GM18909 (cell line): Measurements from ENCODE around the gene CIRBP.

Experiments used
- ATAC-seq: cut with Tn5 transposase; IDR thresholded peaks from one replicate; pipeline ENCODE4 v1.9.1; 2021; ENCODE audit warnings: mild to moderate bottlenecking; ENCODE audit not compliant: unreplicated experiment, poor library complexity

Gene CIRBP

DNA sequence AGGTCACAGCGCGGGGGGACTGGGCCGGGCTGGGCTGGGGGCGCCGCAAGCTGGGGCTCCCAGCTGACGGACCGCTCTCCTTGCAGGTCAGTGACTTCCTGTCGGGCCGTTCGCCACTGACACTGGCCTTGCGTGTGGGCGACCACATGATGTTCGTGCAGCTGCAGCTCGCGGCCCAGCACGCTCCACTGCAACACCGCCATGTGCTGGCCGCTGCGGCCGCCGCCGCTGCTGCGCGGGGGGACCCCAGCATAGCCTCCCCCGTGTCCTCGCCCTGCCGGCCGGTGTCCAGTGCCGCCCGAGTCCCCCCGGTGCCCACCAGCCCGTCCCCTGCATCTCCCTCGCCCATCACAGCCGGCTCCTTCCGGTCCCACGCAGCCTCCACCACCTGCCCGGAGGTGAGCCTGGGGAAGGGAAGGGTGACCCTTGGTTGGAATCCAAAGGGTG lies 15.0 kb upstream of the CIRBP start:
- ATAC-seq = no peak

DNA sequence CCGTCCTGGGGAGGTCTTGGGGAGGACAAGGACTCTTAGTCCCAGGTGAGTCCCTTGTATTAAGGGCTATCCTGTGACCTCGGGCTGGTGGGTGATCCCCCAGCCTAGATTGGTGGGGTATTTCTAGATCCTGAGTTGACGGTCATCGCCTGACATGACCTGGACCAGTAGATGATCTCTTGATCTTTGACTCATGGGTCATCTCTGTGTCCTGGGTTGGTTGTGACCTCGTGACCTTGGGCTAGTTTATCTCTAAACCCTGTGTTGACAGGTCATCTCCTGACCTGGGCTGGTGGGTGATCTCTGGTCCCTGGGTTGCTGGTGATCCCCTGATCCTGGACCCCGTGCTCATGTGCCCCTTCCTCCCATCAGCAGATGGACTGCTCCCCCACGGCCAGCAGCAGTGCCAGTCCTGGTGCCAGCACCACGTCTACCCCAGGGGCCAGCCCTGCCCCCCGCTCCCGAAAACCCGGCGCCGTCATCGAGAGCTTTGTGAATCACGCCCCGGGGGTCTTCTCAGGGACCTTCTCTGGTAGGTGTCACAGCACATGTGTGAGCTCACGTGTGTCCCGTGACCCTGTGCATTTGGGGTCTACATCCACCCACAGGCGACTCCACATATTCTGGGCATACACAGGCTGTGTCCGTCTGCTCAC lies 14.5 kb upstream of the CIRBP start:
- ATAC-seq = no peak

DNA sequence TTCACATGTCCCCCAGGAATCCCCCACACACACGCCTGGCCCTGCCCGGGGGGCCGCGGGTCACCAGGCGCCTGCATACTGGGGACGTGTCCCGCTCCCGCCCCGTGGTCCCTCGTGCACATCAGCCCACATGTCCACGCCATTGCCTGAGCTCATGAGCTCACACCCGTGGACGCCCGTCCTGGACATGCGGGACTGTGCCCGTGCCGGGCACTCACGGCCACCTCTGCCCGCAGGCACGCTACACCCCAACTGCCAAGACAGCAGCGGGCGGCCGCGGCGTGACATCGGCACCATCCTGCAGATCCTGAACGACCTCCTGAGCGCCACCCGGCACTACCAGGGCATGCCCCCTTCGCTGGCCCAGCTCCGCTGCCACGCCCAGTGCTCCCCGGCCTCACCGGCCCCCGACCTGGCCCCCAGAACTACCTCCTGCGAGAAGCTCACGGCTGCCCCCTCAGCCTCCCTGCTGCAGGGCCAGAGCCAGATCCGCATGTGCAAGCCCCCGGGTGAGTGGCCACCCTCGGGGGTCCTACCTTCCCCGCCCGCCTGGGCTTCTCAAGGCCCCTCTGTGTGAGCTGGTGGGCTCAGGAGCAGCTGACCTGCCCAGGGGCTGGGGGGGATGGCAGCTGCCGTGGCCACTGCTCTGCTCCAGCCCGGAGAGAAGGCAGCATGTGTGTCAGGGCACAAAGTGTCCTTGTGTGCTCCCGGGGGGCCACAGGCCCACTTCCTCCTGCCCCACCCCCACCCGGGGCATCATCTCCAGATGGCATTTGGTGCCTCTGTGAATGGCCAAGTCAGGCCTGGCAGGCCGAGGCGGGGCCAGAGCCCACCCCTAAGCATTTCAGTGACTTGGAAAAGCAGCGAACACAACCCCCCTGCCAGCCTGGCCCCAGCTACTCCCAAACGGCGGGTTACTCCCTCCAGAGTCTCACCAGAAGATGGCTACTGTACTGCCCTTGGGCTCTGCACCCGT lies 13.7 kb upstream of the CIRBP start:
- no peak for ATAC-seq

DNA sequence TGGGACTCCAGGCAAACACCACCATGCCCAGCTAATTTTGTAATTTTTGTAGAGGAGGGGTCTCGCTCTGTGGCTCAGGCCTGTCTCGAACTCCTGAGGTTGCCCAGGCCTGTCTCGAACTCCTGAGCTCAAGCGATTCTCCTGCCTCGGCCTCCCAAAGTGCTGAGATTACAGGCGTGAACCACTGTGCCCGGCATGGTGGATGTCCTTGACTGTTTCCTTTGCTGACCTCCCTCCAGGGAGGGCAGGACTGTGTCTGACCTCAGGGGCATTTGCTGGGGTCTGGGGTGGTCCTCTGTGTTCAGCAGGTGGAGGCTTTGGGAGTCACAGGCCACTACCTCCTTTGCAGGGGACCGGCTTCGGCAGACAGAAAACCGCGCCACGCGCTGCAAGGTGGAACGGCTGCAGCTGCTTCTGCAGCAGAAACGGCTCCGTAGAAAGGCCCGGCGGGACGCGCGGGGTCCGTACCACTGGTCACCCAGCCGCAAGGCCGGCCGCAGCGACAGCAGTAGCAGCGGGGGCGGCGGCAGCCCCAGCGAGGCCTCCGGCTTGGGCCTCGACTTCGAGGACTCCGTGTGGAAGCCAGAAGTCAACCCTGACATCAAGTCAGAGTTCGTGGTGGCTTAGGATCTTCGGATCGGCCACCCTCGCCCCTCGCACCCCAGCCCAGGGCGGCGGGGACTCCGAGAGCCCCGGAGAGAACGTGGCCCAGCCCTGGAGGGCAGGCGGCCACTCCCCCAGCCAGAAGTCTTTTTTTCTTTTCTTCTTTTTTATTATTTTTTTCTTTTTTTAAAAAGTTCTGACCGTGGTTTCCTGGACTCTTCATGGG lies 12.3 kb upstream of the CIRBP start:
- ATAC-seq = no peak

DNA sequence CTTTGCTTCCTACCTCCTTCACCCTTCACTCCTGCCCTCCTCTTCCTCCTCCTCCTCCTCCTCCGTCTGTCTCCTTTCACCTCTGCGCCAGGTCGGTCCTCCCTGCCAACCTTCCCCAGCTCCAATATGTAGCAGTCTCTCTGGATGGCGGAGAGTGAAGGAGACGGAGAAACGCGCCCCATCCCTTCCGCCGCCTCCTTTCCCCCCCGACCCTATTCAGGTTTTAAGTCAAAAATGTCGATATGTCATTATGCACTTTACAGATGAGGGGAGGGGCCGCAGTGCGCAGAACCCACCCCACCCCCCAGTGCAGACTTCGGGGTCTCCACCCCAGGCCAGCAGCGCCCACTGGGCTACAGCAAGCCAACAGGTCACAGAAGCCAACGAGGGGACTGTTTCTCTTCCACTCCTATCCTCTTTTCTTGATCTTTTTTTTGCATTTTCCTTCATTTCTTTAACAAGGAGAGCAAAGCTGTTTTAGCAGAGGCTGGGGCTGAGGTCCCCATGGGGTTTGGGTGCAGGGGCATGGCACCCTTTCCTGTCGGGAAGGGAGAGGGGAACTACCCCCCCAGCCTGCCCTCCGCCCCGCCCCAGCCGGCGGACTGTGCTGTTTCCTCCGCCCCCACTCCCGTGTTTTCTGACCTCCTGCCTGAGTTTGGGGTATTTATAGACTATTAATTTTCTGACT lies 11.5 kb upstream of the CIRBP start:
- no peak for ATAC-seq

- ATAC-seq = no peak
Measured at GRCh38 chr19:1258163-1258492, 11.0 kb upstream of the CIRBP start.

- no peak for ATAC-seq
Measured at GRCh38 chr19:1258707-1259205, 10.4 kb upstream of the CIRBP start.

GRCh38 chr19:1259206-1259875 lies 9.8 kb upstream of the CIRBP start:
- peak; percentile 34 for ATAC-seq

DNA sequence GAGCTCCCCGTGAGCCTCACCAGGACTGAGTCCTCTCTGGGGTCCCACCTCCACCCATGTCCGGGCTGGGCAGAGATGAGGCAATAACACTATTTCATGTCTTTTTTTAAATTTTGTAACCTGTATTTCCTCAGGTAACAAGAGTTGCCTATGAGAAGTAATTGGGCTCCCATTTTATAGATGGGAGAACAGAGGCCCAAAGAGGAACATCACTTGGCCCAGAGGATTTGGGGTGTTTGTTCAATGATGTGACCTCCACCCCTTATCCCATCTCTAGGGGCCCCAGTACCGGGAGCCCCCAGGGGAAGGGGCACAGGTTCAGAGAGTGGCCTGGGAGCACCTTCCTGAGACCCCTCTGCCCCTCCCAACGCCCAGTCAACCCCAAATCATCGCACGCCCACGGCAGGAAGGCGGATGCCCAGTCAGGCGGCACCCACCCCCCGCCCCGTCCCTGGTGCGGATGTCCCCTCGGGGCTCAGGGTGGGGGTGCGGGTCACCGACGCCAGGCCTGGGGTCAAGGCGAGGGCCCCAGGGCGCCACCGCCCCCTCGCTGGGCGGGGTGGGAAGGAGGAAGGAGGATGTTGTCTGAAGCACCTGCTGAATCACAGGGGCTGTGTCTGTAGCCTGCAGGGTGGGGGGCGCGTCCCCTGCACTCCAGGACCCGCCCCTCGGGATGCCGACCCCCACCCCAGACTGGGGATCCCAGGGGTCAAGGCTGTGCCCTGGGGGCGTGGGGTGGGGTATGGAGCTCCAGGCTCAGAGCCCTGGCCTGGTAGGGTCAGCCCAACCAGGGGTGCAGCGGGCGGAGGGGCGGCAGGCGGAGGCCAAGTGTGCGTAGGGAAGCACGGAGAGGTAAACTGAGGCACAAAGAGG lies 9.0 kb upstream of the CIRBP start:
- ATAC-seq = peak; percentile 16

DNA sequence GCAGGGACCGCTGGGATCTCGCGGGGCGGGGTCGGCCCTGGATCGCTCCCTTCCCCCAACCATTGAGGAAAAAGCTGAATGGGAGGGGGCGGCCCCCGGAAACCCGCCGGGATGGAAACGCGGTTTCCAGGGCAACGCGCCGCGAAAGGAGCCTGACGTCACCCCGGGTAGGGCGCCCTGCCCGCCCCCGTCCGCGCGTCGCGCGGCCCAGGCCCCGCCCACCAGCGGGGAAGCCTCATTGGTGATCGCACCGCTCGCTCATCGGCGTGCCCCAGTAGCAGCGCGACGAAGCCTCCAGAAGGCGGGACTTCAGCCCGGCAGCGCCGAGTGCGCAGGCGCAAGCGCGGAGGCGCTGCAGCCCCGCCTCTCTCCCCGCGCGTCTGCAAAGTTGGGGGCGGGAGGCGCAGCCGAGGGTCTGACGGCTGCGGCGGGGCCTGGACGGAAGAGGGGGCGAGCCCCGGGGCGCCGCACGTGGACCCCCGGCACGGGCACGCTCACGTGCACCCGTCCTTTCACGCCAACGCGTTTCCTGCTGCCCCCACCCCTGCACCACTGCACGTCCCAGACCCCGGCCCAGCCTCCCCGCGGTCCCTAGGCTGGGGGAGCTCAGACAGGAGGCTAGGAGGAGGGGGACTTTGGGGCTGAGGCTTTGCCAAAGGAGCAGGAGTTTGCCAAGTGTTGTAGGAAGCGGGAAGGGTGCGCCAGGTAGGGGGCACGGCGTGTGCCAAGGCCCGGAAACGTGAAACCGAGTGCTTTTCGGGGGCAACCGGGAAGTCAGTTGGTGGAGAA lies 8.2 kb upstream of the CIRBP start:
- ATAC-seq = peak; percentile 62

GRCh38 chr19:1261538-1261797 lies 7.7 kb upstream of the CIRBP start:
- ATAC-seq = no peak

DNA sequence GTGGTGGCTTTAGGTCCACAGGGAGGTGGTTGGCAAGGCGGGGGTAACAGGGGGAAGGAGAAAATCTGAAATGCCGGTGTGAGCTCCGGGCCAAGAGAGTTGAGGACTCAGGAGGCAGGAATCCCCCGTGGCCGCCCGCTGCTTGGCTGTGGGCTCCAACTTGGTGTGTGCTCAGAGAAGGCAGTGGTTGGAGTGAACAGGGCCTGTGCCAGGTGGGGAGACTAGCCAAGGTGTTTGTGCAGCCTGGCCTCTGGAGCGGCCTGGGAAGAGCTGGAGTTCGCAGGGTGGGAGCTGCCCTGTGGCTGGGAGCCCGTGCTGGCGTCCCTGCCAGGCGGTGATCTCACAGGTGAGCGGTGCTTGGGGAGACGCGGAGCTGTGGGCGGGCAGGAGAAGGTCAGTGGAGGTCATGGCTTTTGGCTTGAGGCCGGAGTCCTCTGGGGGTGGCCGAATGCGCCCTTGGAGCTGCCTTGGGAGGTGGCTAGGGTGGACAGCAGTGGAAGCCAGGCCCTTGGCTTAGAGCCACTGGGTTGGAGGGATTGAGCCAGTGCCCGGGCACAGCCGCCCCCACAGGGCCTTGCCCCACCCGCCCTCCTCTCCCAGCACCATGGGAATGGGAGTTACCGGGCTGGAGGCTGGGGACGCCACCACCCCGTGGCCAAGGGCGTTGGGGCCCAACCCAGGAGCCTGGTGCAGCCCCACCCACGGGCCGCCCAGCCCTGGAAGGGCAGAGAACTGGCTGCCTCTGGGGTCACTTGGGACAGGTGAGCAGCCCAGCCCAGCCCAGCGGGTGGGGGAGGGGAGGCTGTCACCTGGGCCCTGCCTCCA lies 7.1 kb upstream of the CIRBP start:
- no peak for ATAC-seq

GRCh38 chr19:1262623-1263123 lies 6.5 kb upstream of the CIRBP start:
- no peak for ATAC-seq

GRCh38 chr19:1263188-1263587 lies 5.9 kb upstream of the CIRBP start:
- ATAC-seq = no peak

DNA sequence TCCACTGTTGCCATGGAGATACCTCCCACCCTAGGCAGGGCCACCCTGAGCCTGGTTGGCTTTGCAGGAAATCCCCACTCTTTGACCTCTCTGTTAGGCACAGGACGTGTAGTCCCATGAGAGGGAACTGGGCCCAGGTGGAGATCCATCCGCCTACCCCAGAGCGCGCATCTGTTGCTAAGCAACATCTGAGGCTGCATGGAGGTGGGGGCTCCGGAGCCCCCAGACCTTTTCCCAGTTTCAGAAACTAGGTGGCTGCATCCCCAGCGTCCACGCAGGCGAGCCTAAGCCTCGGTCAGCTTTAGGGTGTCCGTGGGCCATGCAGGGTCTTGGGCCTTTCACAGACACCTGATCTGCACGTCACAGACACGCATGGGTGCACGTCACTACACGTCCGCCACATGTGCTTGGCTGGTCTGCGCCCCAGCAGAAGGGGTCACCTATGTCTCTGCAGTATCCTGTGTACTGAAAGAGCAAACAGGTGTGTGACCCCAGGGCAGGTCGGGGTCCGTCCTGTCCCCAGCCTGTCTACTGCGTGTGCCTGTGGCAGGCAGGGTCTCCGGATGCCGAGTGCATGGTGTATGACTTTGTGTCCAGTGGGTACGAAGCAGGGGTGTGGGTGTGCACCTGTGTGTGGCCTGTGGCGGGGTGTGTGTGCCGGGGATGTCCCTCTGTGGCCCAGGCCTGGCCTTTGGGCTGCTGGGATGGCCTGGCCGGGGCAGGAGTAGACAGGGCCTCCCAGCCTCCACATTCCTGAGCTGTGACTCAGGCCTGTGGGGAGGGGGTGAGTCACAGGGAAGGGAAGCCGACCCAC lies 4.1 kb upstream of the CIRBP start:
- ATAC-seq = no peak

DNA sequence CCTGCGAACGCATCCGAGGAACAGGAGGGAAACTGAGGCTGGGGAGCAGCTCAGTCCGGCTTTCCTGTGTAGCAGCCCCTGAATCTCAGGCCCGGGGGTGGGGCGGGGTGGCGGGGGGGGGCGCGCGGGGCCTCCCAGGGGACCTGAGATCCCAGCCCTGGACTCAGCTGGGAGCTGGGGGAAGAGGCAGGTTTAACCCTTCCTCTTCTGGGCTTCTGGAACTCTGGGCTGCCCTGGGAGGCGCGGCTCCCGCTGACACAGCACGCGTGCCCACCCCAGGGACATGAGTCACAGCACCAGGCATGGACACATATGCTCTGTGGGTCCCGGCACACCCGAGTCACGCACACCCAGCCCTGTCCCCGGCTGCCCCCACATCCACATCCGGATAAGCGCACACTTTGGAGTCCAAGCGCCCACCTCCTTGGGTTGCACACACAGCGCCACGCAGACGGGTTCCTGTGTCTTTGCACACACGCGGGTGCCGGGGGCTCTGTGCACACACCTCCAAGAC lies 3.5 kb upstream of the CIRBP start:
- no peak for ATAC-seq
